Heart left ventricle (tissue), 13 donors: ENCODE data around the gene RET.

Source experiments
- CTCF ChIP-seq, 12 donors: fragments of 200-600 bp; sonication (generic) in 4 of 12; IDR thresholded peaks; one replicate each; pipeline versions ENCODE4 v1.5.0 to v1.8.0; 2018 to 2022; ENCODE audit warnings: antibody characterized with exemption in 12 of 12, mild to moderate bottlenecking in 5 of 12
- POLR2A ChIP-seq, 2 donors: fragments of 450-650 bp; IDR thresholded peaks; one replicate each; pipeline ENCODE4 v1.6.1; 2017; ENCODE audit warnings: antibody characterized with exemption in 2 of 2, mild to moderate bottlenecking in 2 of 2, moderate library complexity in 2 of 2
- donor health status: ischemic (EF 13 %, LVEDD 7.1; RV severe dilation, severe dysfunction).
- donor health status: DM: no; HTN: yes; CAD: no.
- donor health status: DM: no; HTN: no; CAD: no.
- donor health status: ischemic (EF 25% LVEDD 6.9; RV normal size, moderate dysfunction).
- donor health status: ischemic (EF 25% LVEDD 5.7; RV mildly dilated, moderate dysfunction).
- donor health status: ischemic (EF 35%, LVEDD 5.7; RV mildly dilated, moderate dysfunction).
- donor health status: nonischemic (EF 11% LVEDD 7.7; RV severe dilation, severe dysfunction).
- donor health status: DM: yes; HTN: yes; CAD: no.
- donor health status: PGD.
- donor health status: ischemic (EF 29% LVEDD 5.4; RV normal size, mild dysfunction).
- donor health status: nonischemic (EF 23%, LVEDD 6.1; RV moderate dilation, normal function).

GRCh38 chr10:43166880-43167497, 90.1 kb downstream of the RET start:
- TF ChIP-seq POLR2A (IDR thresholded peaks at IDR 0.05), result no peak
- TF ChIP-seq CTCF (IDR thresholded peaks at IDR 0.05), result no peak
